Hindlimb muscle (tissue), 1 donor: ENCODE results near the gene UBR4. TPM values are rescaled to one million over a fixed set of nuclear protein-coding genes. Genes with fewer than 3 reads are reported as not detected.

Experiments
- DNase-seq: peaks from one replicate; pipeline ENCODE4 v3.0.0-alpha.2; 2013
- polyA plus RNA-seq: library from polyadenylated mRNA; unstranded; fragments of 120-200 nt; gene quantifications from one replicate; pipeline ENCODE4 v1.2.1, GENCODE V29; 2013; ENCODE audit not compliant: insufficient read length

Gene UBR4
- polyA plus RNA-seq, 1 donor, result 98.1 TPM

- no peak for DNase-seq
These were observed 120.5 kb downstream of the UBR4 start for GRCh38 chr1:19089524-19089923.

GRCh38 chr1:19088717-19089442 is 121.2 kb downstream of the UBR4 start:
- DNase-seq, result no peak

- no peak for DNase-seq
These were observed 122.1 kb downstream of the UBR4 start for GRCh38 chr1:19087737-19088594.

GRCh38 chr1:19087017-19087736 is 122.9 kb downstream of the UBR4 start:
- DNase-seq, result no peak

- DNase-seq, result no peak
These were observed 123.7 kb downstream of the UBR4 start for GRCh38 chr1:19086176-19086875.

GRCh38 chr1:19084206-19084738 is 125.8 kb downstream of the UBR4 start:
- no peak for DNase-seq

DNA sequence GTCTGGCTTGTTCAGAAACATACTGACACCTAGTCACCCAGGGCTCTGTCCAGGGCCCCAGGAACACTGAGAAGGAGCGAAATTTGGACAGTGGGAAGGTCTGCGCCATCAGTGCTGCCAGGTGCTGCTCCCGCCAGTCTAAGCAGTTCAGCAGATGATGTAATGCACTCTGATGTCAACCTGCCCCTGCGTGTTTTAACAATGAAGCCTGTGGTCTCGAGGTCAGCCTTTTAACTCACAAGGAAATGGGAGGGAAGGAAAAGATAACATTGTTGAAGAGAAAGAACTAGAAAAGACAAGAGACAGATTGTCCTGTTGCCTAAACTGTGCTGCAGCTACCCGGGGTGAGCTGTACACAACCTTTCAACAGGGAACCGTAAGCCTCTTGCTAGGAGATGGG is 127.0 kb downstream of the UBR4 start:
- no peak for DNase-seq

GRCh38 chr1:19081218-19081893 is 128.7 kb downstream of the UBR4 start:
- no peak for DNase-seq

- no peak for DNase-seq
These were observed 129.3 kb downstream of the UBR4 start for GRCh38 chr1:19080721-19081120.

GRCh38 chr1:19079541-19080472 is 130.3 kb downstream of the UBR4 start:
- no peak for DNase-seq

DNA sequence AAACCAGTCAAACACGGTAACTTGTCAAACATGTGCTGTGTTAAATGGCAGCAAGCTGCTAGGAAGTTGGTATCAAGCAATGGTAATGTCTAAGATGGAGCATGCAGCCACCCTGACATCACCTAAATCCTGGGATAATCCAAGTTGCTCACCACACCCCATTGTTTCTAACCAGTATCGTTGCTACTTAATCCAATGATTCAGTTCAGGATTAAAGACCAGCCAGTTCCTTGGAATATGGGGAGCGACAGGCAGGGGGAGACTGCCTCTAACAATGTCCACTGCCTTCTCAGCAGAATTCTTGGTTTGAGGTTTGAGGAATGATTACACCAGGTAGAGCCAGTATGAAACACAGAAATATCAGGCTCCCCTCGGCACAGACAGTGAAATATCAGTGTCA is 131.5 kb downstream of the UBR4 start:
- no peak for DNase-seq

GRCh38 chr1:19076841-19077616 is 133.0 kb downstream of the UBR4 start:
- no peak for DNase-seq

DNA sequence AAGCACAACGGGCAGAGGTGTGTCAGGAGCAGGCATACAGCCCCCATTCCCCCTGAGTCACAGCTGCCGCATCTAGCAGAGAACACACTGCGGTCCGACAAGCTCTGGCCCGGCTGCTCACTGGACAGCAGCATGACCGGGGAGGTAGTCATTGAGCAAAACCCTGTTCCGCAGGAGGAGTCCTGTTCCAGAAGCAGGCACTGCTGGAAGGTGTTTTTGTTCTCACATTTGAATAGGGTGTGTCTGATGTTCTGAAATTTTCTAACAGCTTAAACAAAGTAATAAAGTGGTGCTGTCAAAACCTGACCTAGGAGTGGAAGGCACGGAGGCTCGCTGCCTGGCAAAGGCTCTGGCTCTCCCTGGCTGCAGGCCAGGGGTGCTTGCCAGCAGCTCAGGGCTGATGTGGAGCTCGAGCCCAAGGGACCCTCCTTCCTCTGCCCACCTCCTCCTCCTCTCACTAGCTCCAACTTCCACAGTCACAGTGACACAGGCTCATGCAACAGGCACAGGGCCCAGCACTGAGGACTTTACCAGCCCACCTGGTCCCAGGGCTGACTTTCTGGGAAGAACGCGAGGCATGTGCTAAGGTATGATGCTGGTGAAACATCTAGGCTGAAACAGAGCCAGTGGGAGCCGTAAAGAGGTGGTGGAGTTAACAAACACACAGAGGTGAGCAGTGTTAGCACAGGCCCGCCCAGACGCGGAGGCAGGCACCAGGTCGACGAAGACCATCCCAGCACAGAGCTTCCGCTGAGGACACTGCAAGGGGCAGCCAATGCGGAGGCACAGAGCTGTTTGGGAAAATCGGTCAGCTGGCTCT is 135.0 kb downstream of the UBR4 start:
- DNase-seq, result no peak

DNA sequence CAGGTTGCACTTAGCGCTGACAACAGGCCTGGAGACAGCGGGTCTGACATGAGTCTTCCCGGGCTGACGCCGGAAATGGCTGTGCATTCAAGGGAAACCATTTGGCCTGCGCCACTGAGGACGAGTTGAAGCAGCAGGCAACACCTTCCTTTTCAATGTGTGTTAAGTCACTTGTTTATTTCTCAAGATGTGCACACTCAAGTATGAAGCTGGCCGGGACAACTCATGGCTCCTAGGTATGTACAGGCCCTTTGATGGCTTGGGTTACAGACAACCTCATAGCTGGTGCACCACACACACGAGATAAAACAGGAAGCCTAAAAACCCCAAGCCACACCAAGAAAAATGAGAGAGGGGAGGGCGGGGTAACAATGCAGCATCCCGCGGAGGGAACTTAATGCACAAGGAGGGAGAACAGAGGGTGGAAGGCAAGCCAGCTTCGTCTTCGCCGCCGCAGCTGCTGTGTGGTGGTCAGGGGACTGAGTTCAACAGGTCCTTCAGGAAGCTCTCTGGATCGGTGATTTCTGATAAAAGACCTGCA is 135.6 kb downstream of the UBR4 start:
- no peak for DNase-seq

DNA sequence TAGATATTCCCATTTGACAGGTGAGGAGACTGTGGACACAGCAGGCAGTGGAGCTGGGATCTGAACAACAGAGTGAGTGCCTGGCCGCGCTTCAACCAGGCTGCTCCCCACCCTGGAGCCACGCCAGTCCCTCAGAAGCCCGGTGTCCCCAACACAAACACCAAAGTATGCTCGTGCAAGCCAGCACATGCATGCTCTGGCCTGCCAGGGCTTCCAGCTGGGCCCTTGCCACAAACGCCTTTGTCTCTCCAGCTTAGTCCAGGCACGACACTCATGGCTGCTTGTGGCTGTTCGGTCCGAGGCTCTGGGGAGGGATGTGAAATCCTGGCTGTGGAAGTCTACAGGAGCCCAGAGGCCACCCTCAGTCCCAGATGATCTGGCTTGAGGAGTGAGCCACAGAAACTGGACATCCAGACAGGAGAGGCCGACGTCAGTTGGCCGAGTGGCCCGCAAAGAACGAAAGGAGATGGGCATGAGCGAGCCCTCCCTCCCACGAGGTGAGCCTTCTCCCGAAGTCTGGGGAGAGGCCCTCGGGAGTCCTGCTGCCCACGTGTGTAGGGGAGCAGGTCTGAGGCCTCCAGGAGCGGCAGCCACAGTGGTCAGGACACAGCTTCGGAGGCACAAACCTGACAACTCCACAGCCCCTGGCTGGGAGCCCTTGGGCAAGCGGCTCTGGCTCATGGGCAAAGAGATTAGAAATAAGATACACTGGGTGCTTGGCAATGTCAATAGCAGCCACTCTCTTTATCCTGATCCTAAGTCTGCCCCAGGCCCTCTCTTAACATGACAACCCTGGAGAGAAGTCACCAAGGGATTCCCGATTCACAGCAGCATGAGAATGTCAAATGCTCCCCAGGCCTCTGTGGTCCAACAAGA is 136.5 kb downstream of the UBR4 start:
- DNase-seq, result no peak

DNA sequence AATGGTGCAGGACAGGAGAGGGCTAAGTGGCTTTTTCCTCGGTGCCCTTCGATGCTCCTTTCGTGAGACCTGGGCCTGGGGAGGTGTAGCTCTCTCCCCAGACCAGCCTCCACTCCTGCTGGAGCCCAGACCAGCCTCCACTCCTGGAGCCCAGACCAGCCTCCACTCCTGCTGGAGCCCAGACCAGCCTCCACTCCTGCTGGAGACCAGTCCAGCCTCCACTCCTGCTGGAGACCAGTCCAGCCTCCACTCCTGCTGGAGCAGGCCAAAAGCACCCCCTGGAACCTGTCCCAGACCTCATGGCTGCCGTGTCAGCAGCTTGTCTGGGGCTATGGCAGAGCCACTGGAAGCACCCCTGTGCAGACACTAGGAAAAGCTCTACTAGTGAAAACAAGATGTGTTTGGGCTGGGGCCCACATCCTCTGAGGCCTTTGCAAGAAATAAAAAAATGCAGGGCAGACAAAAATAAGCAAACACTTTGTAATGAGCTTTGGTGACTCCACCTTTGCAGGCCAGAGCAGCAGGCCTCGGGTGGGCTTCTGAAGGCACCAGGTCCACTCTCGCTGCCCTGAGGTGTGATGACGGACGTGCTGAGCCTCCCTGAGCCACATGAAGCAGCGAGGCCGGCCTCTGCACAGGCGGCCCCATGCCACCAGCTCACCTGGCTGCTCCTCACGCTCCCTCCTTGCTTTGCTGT is 137.6 kb downstream of the UBR4 start:
- no peak for DNase-seq
